Mesendoderm (in vitro differentiated cells): Measurements from ENCODE around the gene APPL2.
A peak's percentile ranks its signal among the peaks of the same experiment; 100 is the strongest.

Experiments used
- DNase-seq: peaks from one replicate; pipeline ENCODE4 v3.0.0; 2013
- H2AK5ac ChIP-seq: 2 replicates; pipeline ENCODE4 v1.6.1; 2013; ENCODE audit warnings: low read length, inconsistent platforms
- H2BK120ac ChIP-seq: 2 replicates; pipeline ENCODE4 v1.6.1; 2013; ENCODE audit warnings: low read depth, mild to moderate bottlenecking, low read length, moderate library complexity, mixed read lengths
- H2BK15ac ChIP-seq: replicated peaks from 2 replicates; pipeline ENCODE4 v1.6.1; 2013; ENCODE audit warnings: low read depth, mild to moderate bottlenecking, moderate library complexity
- H2BK5ac ChIP-seq: 2 replicates; pipeline ENCODE4 v1.6.1; 2013; ENCODE audit warnings: low read length, inconsistent platforms
- H3K18ac ChIP-seq: 2 replicates; pipeline ENCODE4 v1.6.1; 2013; ENCODE audit warnings: mild to moderate bottlenecking, low read length, mixed read lengths
- H3K23ac ChIP-seq: one replicate; pipeline ENCODE4 v1.6.1; 2013; ENCODE audit warnings: low read length
- H3K27ac ChIP-seq: 2 replicates; pipeline ENCODE4 v1.5.1; 2013; ENCODE audit warnings: low read depth, mild to moderate bottlenecking, inconsistent platforms, low read length, moderate library complexity
- H3K27me3 ChIP-seq: 2 replicates; pipeline ENCODE4 v1.6.1; 2013; ENCODE audit warnings: low read length, control low read depth, mild to moderate bottlenecking, inconsistent platforms; ENCODE audit not compliant: insufficient read depth, poor library complexity
- H3K36me3 ChIP-seq: 2 replicates; pipeline ENCODE4 v1.6.1; 2013; ENCODE audit warnings: low read length, inconsistent platforms; ENCODE audit not compliant: control insufficient read depth, insufficient read depth
- H3K4ac ChIP-seq: one replicate; pipeline ENCODE4 v1.6.1; 2013; ENCODE audit warnings: low read depth, mild to moderate bottlenecking, low read length, moderate library complexity
- H3K4me1 ChIP-seq: 2 replicates; pipeline ENCODE4 v1.6.1; 2013; ENCODE audit warnings: low read depth, low read length, inconsistent platforms; ENCODE audit not compliant: control insufficient read depth
- H3K4me2 ChIP-seq: 2 replicates; pipeline ENCODE4 v1.6.1; 2013; ENCODE audit warnings: low read length
- H3K4me3 ChIP-seq: 2 replicates; pipeline ENCODE4 v1.5.1; 2013; ENCODE audit warnings: mild to moderate bottlenecking, low read length
- H3K56ac ChIP-seq: one replicate; pipeline ENCODE4 v1.6.1; 2013; ENCODE audit warnings: low read length
- H3K79me1 ChIP-seq: 2 replicates; pipeline ENCODE4 v1.6.1; 2013; ENCODE audit warnings: low read length, inconsistent platforms
- H3K79me2 ChIP-seq: 2 replicates; pipeline ENCODE4 v1.6.1; 2013; ENCODE audit warnings: mild to moderate bottlenecking, low read length; ENCODE audit not compliant: control insufficient read depth, insufficient read depth
- H3K9ac ChIP-seq: 2 replicates; pipeline ENCODE4 v1.6.1; 2013; ENCODE audit warnings: low read length, inconsistent platforms
- H4K5ac ChIP-seq: one replicate; pipeline ENCODE4 v1.6.1; 2013; ENCODE audit warnings: low read length
- H4K8ac ChIP-seq: one replicate; pipeline ENCODE4 v1.6.1; 2013; ENCODE audit warnings: low read depth, mild to moderate bottlenecking, control low read depth, low read length, moderate library complexity
- WGBS: extraction: QIAGEN DNeasy Blood & Tissue Kit; methylation state at CpG from one replicate; pipeline ENCODE4 v1.1.7; 2013; ENCODE audit warnings: low lambda C conversion rate, missing lambda C conversion rate; ENCODE audit not compliant: insufficient coverage; ENCODE audit errors: extremely low coverage; 5-methylcytosine and 5-hydroxymethylcytosine counted together

Gene APPL2

GRCh38 chr12:105229371-105229770, 6.6 kb downstream of the APPL2 start:
- H3K27ac ChIP-seq, result no peak overlapping the region
- no peak overlapping the region for H3K23ac ChIP-seq
- WGBS, result no CpG with 5 or more reads among the region's 2 CpGs

DNA sequence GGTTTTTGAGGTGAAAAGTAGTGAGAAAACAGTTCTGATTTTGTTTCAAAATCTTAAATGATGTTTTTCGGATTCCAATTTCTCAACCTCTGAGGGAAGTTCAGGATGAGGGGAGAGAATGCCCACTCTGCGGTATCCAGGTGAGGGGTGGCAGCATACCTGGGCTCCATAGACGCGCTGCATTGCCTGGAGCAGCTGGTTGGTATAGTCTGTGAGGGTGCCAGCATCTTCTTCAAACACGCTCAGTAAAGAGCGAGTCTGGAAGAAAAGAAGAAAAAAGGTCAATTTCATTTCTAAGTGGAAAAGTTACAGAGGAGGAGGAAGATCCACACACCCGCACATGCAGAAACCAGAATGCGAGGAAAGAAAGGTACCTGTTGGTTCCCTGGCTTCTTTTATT, 7.0 kb downstream of the APPL2 start:
- Histone ChIP-seq H3K4me3 (no peak overlapping the region), H3K27ac (no peak overlapping the region), H2AK5ac (no peak overlapping the region), H3K79me2 (no peaks in the 10 kb centered on the region), H3K9ac (no peak overlapping the region), H3K18ac (no peak overlapping the region), H3K4me1 (no peaks in the 10 kb centered on the region), H3K4me2 (no peak overlapping the region), H3K36me3 (no peaks in the 10 kb centered on the region), H3K4ac (no peak overlapping the region), H3K23ac (no peak overlapping the region), H2BK15ac (no peak overlapping the region), H2BK5ac (no peak overlapping the region), H4K5ac (no peak overlapping the region), H4K8ac (no peak overlapping the region), H3K79me1 (peaks cover 5% of the 10 kb centered on the region), H2BK120ac (no peak overlapping the region), H3K56ac (no peak overlapping the region), H3K27me3 (no peaks in the 10 kb centered on the region)
- no peak for DNase-seq
- WGBS, result no CpG with 5 or more reads among the region's 8 CpGs

More at GRCh38 chr12:105229371-105229770, 6.6 kb downstream of the APPL2 start:
- Histone ChIP-seq H2BK5ac (no peak overlapping the region), H2BK120ac (no peak overlapping the region), H4K5ac (no peak overlapping the region), H3K4ac (no peak overlapping the region), H3K4me1 (no peaks in the 10 kb centered on the region), H3K79me1 (peaks cover 5% of the 10 kb centered on the region), H3K56ac (no peak overlapping the region), H3K4me3 (no peak overlapping the region), H2AK5ac (no peak overlapping the region), H3K9ac (no peak overlapping the region), H3K36me3 (no peaks in the 10 kb centered on the region), H3K4me2 (no peak overlapping the region), H3K79me2 (no peaks in the 10 kb centered on the region), H3K18ac (no peak overlapping the region), H3K27me3 (no peaks in the 10 kb centered on the region), H2BK15ac (no peak overlapping the region), H4K8ac (no peak overlapping the region)
- peak; percentile 18 for DNase-seq

- Histone ChIP-seq H2BK120ac (no peak overlapping the region), H2BK5ac (no peak overlapping the region), H2AK5ac (no peak overlapping the region), H3K79me1 (peaks cover 5% of the 10 kb centered on the region), H2BK15ac (no peak overlapping the region), H3K9ac (no peak overlapping the region), H3K27me3 (no peaks in the 10 kb centered on the region), H4K5ac (no peak overlapping the region), H3K27ac (no peak overlapping the region), H3K56ac (no peak overlapping the region), H3K4me3 (no peak overlapping the region), H3K4me2 (no peak overlapping the region), H4K8ac (no peak overlapping the region), H3K36me3 (no peaks in the 10 kb centered on the region), H3K4me1 (no peaks in the 10 kb centered on the region), H3K18ac (no peak overlapping the region), H3K79me2 (no peaks in the 10 kb centered on the region), H3K23ac (no peak overlapping the region), H3K4ac (no peak overlapping the region)
- no CpG with 5 or more reads among the region's 1 CpG for WGBS
- no peak for DNase-seq
These were observed 7.5 kb downstream of the APPL2 start for GRCh38 chr12:105228494-105228893.

GRCh38 chr12:105227879-105228278, 8.1 kb downstream of the APPL2 start:
- Histone ChIP-seq H3K79me1 (peaks cover 2% of the 10 kb centered on the region), H2BK15ac (no peak overlapping the region), H3K4me1 (no peaks in the 10 kb centered on the region), H2BK120ac (no peak overlapping the region), H3K36me3 (no peaks in the 10 kb centered on the region), H3K18ac (no peak overlapping the region), H3K27me3 (no peaks in the 10 kb centered on the region), H3K4me3 (no peak overlapping the region), H3K27ac (no peak overlapping the region), H2AK5ac (no peak overlapping the region), H3K4ac (no peak overlapping the region), H3K56ac (no peak overlapping the region), H4K8ac (no peak overlapping the region), H3K4me2 (no peak overlapping the region), H3K23ac (no peak overlapping the region), H3K9ac (no peak overlapping the region), H2BK5ac (no peak overlapping the region), H4K5ac (no peak overlapping the region), H3K79me2 (no peaks in the 10 kb centered on the region)
- DNase-seq, result no peak
- no CpG with 5 or more reads among the region's 3 CpGs for WGBS

GRCh38 chr12:105226219-105226618, 9.8 kb downstream of the APPL2 start:
- Histone ChIP-seq H4K8ac (no peak overlapping the region), H2BK120ac (no peak overlapping the region), H2AK5ac (no peak overlapping the region), H3K27me3 (no peaks in the 10 kb centered on the region), H3K4ac (no peak overlapping the region), H3K23ac (no peak overlapping the region), H3K4me3 (no peak overlapping the region), H3K79me2 (no peaks in the 10 kb centered on the region), H3K36me3 (no peaks in the 10 kb centered on the region), H3K56ac (no peak overlapping the region), H3K18ac (no peak overlapping the region), H2BK5ac (no peak overlapping the region), H2BK15ac (no peak overlapping the region), H3K4me2 (no peak overlapping the region), H3K79me1 (peaks cover 1% of the 10 kb centered on the region), H4K5ac (no peak overlapping the region), H3K4me1 (no peaks in the 10 kb centered on the region), H3K9ac (no peak overlapping the region), H3K27ac (no peak overlapping the region)
- WGBS, result no CpG with 5 or more reads among the region's 8 CpGs
- peak; percentile 28 for DNase-seq

DNA sequence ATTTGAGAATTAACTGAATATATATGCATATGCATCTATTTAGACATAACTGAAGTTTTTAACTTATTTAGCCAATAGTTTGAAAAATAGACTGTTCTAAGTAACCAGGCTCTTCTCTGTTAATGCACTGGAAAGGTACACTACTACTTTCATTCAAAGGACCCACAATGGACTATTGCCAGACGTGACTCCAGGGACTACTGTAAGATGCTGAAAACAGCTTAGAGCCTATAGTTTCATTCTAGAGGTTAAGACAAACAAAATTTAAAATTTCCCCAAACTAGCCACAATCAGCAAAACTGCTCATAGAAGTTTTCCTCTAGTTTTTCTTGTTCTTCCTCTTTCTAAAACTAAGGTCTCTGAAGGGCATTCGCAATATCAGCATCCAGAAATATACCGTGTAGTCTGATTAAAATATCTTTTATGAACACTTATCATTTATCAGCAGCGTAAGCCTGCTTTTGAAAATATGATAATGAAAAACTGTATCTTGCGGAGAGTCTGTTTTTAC, 10.4 kb downstream of the APPL2 start:
- H3K4ac ChIP-seq, result no peak overlapping the region
- no peak overlapping the region for H2BK15ac ChIP-seq
- no peaks in the 10 kb centered on the region for H3K4me1 ChIP-seq
- peaks cover 1% of the 10 kb centered on the region for H3K79me1 ChIP-seq
- no peak overlapping the region for H4K8ac ChIP-seq
- no peak overlapping the region for H2AK5ac ChIP-seq
- H3K79me2 ChIP-seq, result no peaks in the 10 kb centered on the region
- no peak overlapping the region for H3K27ac ChIP-seq
- no peak overlapping the region for H3K23ac ChIP-seq
- no peaks in the 10 kb centered on the region for H3K27me3 ChIP-seq
- no peaks in the 10 kb centered on the region for H3K36me3 ChIP-seq
- H3K4me3 ChIP-seq, result no peak overlapping the region
- no peak overlapping the region for H3K4me2 ChIP-seq
- WGBS, result no CpG with 5 or more reads among the region's 5 CpGs
- H2BK5ac ChIP-seq, result no peak overlapping the region
- no peak overlapping the region for H2BK120ac ChIP-seq
- no peak overlapping the region for H3K18ac ChIP-seq
- H3K56ac ChIP-seq, result no peak overlapping the region
- no peak for DNase-seq
- H4K5ac ChIP-seq, result no peak overlapping the region
- H3K9ac ChIP-seq, result no peak overlapping the region
